Ovary (tissue), 3 donors: Measurements from ENCODE around the gene SLC16A12.

Experiments
- POLR2A ChIP-seq: fragments of 450-650 bp; IDR thresholded peaks from one replicate; pipeline ENCODE4 v1.6.1; 2017; ENCODE audit warnings: antibody characterized with exemption, mild to moderate bottlenecking, moderate library complexity
- TF ChIP-seq, protein P1 (sequence below), 3 donors: fragments of 450-650 bp in 2 of 3; fragments of 200-600 bp in 1 of 3; IDR thresholded peaks; one replicate each; pipeline versions ENCODE4 v1.5.1 to v1.8.0; 2016 to 2022; ENCODE audit warnings: antibody characterized with exemption in 3 of 3, mild to moderate bottlenecking in 1 of 3
- donor health status: DM: no; HTN: no; CAD: no.

DNA sequence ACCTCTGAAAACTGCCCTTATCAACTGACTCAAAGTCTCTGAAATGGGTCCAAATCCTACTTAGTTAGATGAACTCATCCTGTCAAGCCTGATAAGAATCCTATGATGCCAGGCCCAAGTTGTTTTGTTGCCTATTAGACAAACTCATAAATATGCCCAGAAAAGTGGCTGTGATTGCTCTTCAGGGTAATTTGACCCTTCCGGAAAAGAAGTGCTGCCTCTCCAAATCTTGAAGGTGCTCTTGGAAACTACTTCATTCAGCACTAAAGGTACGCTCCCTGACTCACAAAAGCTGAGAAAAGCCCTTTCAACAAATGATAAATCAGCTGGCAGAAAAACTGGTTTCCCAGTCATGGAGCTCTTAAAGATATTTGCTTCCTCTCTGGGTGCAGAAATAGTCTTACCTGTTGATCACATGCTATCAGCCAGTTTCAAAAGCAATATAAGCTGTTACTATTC lies 114.3 kb downstream of the SLC16A12 start:
- TF ChIP-seq, protein P1, sequence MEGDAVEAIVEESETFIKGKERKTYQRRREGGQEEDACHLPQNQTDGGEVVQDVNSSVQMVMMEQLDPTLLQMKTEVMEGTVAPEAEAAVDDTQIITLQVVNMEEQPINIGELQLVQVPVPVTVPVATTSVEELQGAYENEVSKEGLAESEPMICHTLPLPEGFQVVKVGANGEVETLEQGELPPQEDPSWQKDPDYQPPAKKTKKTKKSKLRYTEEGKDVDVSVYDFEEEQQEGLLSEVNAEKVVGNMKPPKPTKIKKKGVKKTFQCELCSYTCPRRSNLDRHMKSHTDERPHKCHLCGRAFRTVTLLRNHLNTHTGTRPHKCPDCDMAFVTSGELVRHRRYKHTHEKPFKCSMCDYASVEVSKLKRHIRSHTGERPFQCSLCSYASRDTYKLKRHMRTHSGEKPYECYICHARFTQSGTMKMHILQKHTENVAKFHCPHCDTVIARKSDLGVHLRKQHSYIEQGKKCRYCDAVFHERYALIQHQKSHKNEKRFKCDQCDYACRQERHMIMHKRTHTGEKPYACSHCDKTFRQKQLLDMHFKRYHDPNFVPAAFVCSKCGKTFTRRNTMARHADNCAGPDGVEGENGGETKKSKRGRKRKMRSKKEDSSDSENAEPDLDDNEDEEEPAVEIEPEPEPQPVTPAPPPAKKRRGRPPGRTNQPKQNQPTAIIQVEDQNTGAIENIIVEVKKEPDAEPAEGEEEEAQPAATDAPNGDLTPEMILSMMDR (IDR thresholded peaks at IDR 0.05) = no peak
- no peak for TF ChIP-seq POLR2A
